Left ventricle myocardium inferior (tissue), 1 donor: Measurements from ENCODE around the gene EPB41L5. TPM values are rescaled to one million over a fixed set of nuclear protein-coding genes. Genes with fewer than 3 reads are reported as not detected.

Experiments used
- DNase-seq: peaks from one replicate; pipeline ENCODE4 v3.0.0-alpha.2; 2020
- H3K27ac ChIP-seq: fragments of 200-600 bp; replicated peaks from 2 replicates; pipeline ENCODE4 v1.8.0; 2021
- H3K27me3 ChIP-seq: fragments of 200-600 bp; 2 replicates; pipeline ENCODE4 v1.8.0; 2021; ENCODE audit warnings: low read depth
- H3K36me3 ChIP-seq: fragments of 200-600 bp; 2 replicates; pipeline ENCODE4 v1.8.0; 2021
- H3K4me1 ChIP-seq: fragments of 200-600 bp; 2 replicates; pipeline ENCODE4 v1.8.0; 2021
- H3K4me3 ChIP-seq: fragments of 200-600 bp; 2 replicates; pipeline ENCODE4 v1.8.0; 2021; ENCODE audit warnings: mild to moderate bottlenecking, moderate library complexity
- H3K9me3 ChIP-seq: fragments of 200-600 bp; replicated peaks from 2 replicates; pipeline ENCODE4 v1.8.0; 2021
- CTCF ChIP-seq: fragments of 200-600 bp; IDR thresholded peaks from 2 replicates; pipeline ENCODE4 v1.8.0; 2021; ENCODE audit warnings: antibody characterized with exemption, mild to moderate bottlenecking, borderline replicate concordance
- intact Hi-C: fragments of 100-400 bp; cut with micrococcal nuclease; formaldehyde crosslinking; loops from one replicate; pipeline ENCODE4 v1.11.0; 2022
- total RNA-seq: library from RNA; stranded (reverse); fragmentation: NEBNext Ultra II Directional; extraction: Animal tissue kit (Norgen Biotek cat#: 25700); gene quantifications from one replicate; pipeline ENCODE4 v1.2.1, GENCODE V29; 2021
- donor health status: DM: no; HTN: yes; CAD: no; lungs with severe emphysema.

Gene EPB41L5
- total RNA-seq, 1 donor from 2014 or later, result 9.1 TPM

GRCh38 chr2:120224256-120224655 lies 211.4 kb downstream of the EPB41L5 start:
- peaks cover 47% of the 10 kb centered on the region for H3K4me1 ChIP-seq

DNA sequence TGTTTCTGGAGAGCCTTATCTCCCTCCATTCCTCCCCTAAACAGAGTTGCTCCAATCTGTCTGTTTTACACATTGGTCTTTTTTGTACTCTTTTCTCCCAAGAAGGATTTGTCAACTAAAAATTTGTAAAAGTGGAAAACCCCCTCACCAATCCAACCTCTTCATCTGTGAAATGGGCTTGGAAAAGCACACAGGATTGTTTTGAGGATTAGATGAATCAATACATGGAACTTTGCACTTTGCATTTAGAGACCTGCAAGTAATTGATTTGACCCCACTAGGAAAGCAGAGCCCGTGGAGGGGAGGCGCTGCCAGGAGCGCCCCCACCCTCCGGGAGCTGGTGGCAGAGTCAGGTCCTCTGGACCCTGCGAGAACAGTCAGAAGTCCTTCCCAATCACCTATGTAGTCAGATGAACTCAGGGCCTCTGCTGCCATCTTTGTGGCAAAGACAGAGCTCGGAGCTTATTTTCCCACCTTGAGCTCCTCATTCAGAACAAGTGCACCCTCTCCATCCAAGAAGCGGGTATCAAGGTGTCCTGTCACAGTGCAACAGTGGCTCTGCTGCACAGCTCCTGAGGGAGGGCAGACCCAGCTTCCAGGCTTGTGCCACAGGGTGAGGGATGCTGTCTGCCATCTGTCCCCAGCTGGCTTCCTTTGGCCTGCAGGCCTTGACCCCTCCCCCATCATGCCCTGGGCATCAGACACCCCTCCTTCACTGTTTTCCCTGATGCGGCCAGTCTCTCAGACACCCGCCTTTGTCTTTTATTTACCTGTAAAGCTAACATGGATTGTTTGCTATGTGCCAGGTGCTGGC lies 212.1 kb downstream of the EPB41L5 start:
- Histone ChIP-seq H3K9me3 (peaks cover 8% of the 10 kb centered on the region), H3K27me3 (no peaks in the 10 kb centered on the region), H3K4me3 (no peak overlapping the region), H3K36me3 (no peaks in the 10 kb centered on the region), H3K4me1 (peaks cover 47% of the 10 kb centered on the region), H3K27ac (no peak overlapping the region)
- no peak for TF ChIP-seq CTCF
- intact Hi-C loops, result no loop called here
- no peak for DNase-seq

More at GRCh38 chr2:120224256-120224655, 211.4 kb downstream of the EPB41L5 start:
- intact Hi-C loops, result no loop called here
- H3K36me3 ChIP-seq, result peaks cover 4% of the 10 kb centered on the region
- peak overlapping the region; percentile 77 for H3K4me3 ChIP-seq
- no peaks in the 10 kb centered on the region for H3K27me3 ChIP-seq
- no peak for DNase-seq
- H3K9me3 ChIP-seq, result peaks cover 8% of the 10 kb centered on the region
- H3K27ac ChIP-seq, result peak overlapping the region; percentile 90
- no peak for TF ChIP-seq CTCF

- H3K4me3 ChIP-seq, result no peak overlapping the region
- H3K9me3 ChIP-seq, result peaks cover 8% of the 10 kb centered on the region
- no peaks in the 10 kb centered on the region for H3K36me3 ChIP-seq
- intact Hi-C loops, result no loop called here
- H3K27ac ChIP-seq, result no peak overlapping the region
- peaks cover 40% of the 10 kb centered on the region for H3K4me1 ChIP-seq
- no peak for DNase-seq
- no peaks in the 10 kb centered on the region for H3K27me3 ChIP-seq
- TF ChIP-seq CTCF, result no peak
Observed at GRCh38 chr2:120225549-120226065, 212.7 kb downstream of the EPB41L5 start.

- intact Hi-C loops, result no loop called here
- H3K4me1 ChIP-seq, result peaks cover 33% of the 10 kb centered on the region
- peaks cover 8% of the 10 kb centered on the region for H3K9me3 ChIP-seq
- no peak overlapping the region for H3K4me3 ChIP-seq
- no peaks in the 10 kb centered on the region for H3K36me3 ChIP-seq
- no peak for TF ChIP-seq CTCF
- H3K27ac ChIP-seq, result no peak overlapping the region
- DNase-seq, result no peak
- H3K27me3 ChIP-seq, result no peaks in the 10 kb centered on the region
Observed at GRCh38 chr2:120226316-120226715, 213.4 kb downstream of the EPB41L5 start.

DNA sequence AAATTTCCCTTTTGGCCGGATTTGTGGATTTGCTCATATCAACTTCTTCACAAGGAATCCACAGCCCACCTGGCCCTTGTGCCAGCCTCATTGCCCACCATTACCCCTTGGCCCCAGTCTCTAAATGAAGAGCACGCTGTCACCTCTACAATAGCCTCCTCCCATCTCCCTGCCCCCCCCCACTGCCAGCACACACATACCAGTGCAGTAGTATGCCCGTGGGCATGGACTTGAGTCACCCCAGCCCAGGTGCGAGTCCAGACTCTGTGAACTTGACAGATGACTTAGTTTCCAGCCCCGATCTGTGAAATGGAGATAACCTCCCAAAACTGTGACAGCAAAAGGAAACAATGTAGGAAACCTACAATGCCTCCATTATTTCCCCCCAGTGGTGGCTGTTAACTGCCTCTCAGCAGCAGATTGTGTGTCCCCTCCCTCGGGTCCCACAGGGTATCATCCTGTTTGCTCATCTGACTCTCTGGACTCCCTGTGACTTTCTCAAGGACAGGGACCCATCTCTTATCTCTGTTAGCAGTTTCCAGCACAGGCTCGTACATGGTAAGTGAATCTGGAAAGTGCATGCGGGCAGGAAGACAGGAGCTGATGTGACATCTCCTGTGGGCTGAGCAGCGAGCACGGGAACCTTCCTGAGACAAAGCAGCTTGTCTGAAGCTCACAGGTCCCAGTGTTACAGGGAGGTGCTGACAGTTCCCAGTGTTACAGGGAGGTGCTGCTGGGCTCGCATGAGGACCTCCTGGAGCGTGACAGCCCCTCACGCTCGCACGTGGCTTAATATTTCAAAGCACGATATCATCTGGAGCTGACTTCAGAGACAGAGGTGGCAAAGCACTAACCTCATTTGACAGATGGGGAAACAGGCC lies 214.5 kb downstream of the EPB41L5 start:
- intact Hi-C loops, result no loop called here
- H3K4me1 ChIP-seq, result peaks cover 23% of the 10 kb centered on the region
- H3K4me3 ChIP-seq, result no peak overlapping the region
- H3K36me3 ChIP-seq, result no peaks in the 10 kb centered on the region
- H3K27me3 ChIP-seq, result no peaks in the 10 kb centered on the region
- TF ChIP-seq CTCF, result no peak
- H3K27ac ChIP-seq, result no peak overlapping the region
- DNase-seq, result no peak
- H3K9me3 ChIP-seq, result peaks cover 4% of the 10 kb centered on the region
